Measurements from ENCODE around the gene ANGPT4.

The ANGPT4 gene

DNA sequence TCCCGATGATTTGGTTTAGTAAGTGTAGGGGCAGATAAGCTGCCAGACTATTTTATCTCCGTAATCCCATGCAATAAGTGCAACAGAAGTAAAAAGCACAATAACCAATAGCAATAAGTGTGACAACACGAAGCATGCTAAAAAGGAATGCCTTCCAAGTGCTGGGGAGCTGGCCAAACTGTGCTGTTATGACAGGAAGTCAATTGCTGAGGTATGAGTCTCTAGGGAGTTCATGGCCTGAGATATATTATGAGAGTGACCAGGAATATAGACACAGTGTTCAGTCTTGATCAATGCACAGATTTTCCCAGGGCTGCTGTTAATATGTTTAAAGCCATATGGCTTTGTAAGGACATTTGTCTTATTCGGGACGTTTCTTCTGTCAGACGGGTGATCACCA lies 10.5 kb upstream of the ANGPT4 start:
- TF ChIP-seq, protein P1, sequence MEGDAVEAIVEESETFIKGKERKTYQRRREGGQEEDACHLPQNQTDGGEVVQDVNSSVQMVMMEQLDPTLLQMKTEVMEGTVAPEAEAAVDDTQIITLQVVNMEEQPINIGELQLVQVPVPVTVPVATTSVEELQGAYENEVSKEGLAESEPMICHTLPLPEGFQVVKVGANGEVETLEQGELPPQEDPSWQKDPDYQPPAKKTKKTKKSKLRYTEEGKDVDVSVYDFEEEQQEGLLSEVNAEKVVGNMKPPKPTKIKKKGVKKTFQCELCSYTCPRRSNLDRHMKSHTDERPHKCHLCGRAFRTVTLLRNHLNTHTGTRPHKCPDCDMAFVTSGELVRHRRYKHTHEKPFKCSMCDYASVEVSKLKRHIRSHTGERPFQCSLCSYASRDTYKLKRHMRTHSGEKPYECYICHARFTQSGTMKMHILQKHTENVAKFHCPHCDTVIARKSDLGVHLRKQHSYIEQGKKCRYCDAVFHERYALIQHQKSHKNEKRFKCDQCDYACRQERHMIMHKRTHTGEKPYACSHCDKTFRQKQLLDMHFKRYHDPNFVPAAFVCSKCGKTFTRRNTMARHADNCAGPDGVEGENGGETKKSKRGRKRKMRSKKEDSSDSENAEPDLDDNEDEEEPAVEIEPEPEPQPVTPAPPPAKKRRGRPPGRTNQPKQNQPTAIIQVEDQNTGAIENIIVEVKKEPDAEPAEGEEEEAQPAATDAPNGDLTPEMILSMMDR (conservative IDR thresholded peaks at IDR 0.05; ENCODE audit: low read depth, low read length) = no peak
- no peak for DNase-seq (ENCODE audit: low read depth)
- no peak overlapping the region for H3K4me3 ChIP-seq (ENCODE audit: low read length)

DNA sequence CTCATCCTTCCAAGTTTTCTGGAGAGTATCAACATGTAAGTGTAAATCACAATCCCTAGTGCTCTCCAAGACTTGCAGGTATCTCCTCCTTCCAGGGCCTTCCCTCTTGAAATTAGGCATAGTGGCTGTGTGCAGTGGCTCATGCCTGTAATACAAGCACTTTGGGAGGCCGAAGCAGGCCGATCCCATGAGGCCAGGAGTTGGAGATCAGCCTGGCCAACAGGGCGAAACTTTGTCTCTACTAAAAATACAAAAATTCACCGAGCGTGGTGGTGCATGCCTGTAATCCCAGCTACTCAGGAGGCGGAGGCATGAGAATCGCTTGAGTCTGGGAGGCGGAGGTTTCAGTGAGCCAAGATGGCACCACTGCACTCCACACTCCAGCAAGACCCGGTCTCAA lies 9.4 kb upstream of the ANGPT4 start:
- no peak overlapping the region for H3K4me3 ChIP-seq (ENCODE audit: low read length)
- TF ChIP-seq, protein P1 (conservative IDR thresholded peaks at IDR 0.05; ENCODE audit: low read depth, low read length) = no peak
- DNase-seq (ENCODE audit: low read depth) = no peak

DNA sequence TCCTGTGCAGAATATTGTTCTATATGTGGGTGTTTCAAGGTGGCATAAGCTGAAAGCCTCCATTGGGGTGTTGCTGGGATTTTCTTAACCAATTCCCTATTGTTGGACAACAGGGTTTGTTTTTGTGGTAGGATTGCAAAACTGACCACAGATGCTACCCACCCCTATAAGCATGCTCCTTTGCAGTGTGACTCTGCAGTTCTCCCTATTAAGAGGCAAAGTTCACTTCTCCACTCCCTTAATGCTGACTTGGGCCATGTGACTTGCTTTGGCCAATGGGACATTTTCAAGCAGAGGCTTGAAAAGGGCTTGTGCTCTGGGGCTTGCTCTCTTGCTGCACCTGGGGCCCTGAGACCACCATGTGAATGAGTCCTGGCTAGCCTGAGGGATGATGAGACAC lies 8.5 kb upstream of the ANGPT4 start:
- TF ChIP-seq, protein P1 (conservative IDR thresholded peaks at IDR 0.05; ENCODE audit: low read depth, low read length) = no peak
- DNase-seq (ENCODE audit: low read depth) = no peak
- H3K4me3 ChIP-seq (ENCODE audit: low read length) = no peak overlapping the region

DNA sequence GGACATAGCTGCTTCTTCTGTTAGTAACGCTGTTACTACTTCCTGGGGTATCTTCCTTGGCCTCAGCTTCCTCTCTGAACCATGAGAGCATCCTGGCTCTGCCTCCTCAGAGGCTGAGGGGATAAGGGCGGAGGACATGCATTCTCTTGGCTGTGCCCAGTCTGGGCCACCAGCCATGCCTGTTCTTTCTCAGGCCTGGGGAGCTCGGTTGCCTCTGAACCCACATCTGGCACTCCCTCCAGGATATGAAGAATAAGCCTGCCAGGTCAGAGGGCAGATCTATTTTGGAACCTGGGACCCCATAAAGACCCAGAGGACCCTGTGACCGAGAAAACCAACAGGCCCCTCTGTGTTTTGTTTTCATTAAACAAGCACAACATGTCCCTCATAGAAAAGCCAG lies 6.6 kb upstream of the ANGPT4 start:
- H3K4me3 ChIP-seq (ENCODE audit: low read length) = no peak overlapping the region
- DNase-seq (ENCODE audit: low read depth) = no peak
- TF ChIP-seq, protein P1 (conservative IDR thresholded peaks at IDR 0.05; ENCODE audit: low read depth, low read length) = no peak

DNA sequence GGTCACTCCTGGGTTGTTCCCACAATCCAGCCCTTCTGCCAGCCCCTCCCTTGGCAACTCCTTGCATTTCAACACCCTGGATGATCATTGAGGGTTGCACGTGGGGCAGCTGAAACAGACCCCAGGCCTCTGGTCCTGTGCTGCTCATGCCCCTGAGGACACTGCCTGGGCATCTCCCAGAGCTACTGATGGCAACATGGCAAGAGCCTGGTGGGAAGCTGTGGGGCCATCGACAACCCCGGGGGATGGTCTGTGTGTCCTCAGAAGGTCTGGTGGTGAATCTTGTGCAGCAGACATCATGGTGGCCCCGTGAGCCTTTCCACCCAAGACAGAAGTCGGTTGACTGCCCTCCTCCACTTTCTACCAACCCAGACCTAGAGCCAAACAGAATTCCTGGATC lies 4.9 kb upstream of the ANGPT4 start:
- H3K4me3 ChIP-seq (ENCODE audit: low read length) = no peak overlapping the region
- TF ChIP-seq, protein P1 (conservative IDR thresholded peaks at IDR 0.05; ENCODE audit: low read depth, low read length) = no peak
- DNase-seq (ENCODE audit: low read depth) = no peak

DNA sequence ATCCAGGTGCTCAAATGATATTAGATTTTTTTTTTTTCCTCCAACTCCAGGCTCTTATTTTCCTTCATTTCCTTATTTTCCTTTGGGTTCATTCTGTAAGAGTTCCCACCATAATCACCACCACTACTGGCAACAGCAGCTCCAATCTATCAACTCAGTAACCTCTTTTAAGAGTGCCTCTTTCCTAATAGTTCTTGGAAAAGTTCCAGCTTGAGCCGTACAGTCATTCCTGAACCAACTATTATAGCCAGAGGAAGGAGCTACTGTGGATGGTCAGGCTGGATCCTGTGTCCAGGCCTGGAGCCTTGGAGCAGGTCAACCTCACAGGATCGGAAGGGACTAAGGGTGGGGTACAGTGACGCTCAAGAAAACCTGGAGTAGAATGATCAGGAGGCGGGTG lies 4.2 kb upstream of the ANGPT4 start:
- no peak for DNase-seq (ENCODE audit: low read depth)
- H3K4me3 ChIP-seq (ENCODE audit: low read length) = no peak overlapping the region
- TF ChIP-seq, protein P1 (conservative IDR thresholded peaks at IDR 0.05; ENCODE audit: low read depth, low read length) = no peak

DNA sequence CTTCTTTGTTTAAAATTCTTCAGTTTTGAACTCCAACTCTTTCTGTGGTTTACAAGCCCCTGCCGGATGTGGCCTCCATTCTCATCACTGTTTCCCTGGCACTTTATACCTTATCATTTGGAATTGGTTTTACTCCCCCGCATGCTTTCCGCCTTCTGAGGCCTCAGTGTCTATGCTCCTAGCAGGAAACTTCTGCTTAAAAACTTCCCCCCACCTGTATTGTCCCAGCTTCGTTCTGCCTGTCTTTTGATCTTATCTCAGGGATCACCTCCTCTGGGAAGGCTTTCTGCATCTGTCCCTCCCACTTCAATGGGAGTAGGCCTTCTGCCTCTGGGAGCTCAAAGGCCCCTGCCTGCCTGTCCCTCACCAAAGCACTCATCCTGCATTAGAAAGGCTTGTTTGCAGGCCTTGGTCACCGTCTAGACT lies 3.4 kb upstream of the ANGPT4 start:
- H3K4me3 ChIP-seq (ENCODE audit: low read length) = no peak overlapping the region
- DNase-seq (ENCODE audit: low read depth) = no peak
- TF ChIP-seq, protein P1 (conservative IDR thresholded peaks at IDR 0.05; ENCODE audit: low read depth, low read length) = no peak
